Ovary (tissue), 9 donors: ENCODE data around the gene STX11. TPM values are rescaled to one million over a fixed set of nuclear protein-coding genes. Genes with fewer than 3 reads are reported as not detected.

ENCODE experiments used
- DNase-seq, 5 donors: peaks; one replicate each; pipeline ENCODE4 v3.0.0-alpha.2; 2019 to 2020
- H3K27ac ChIP-seq, 2 donors: fragments of 200-600 bp; one replicate each; pipeline versions ENCODE4 v1.5.1 to v1.8.0; 2019 to 2022
- H3K27me3 ChIP-seq: fragments of 200-600 bp; one replicate; pipeline ENCODE4 v1.8.0; 2022
- H3K36me3 ChIP-seq: fragments of 200-600 bp; sonication (generic); one replicate; pipeline ENCODE4 v1.5.1; 2019
- H3K4me1 ChIP-seq: one replicate; pipeline ENCODE4 v1.8.1; 2013; ENCODE audit warnings: mild to moderate bottlenecking, moderate library complexity; ENCODE audit not compliant: insufficient read depth
- H3K4me3 ChIP-seq: fragments of 200-600 bp; sonication (generic); one replicate; pipeline ENCODE4 v1.5.1; 2017
- H3K9me3 ChIP-seq, 2 donors: fragments of 200-600 bp in 1 of 2; sonication (generic) in 1 of 2; one replicate each; pipeline versions ENCODE4 v1.5.1 to v1.8.1; 2013 to 2019; ENCODE audit warnings: mild to moderate bottlenecking in 1 of 2, moderate library complexity in 1 of 2
- EP300 ChIP-seq: sonication (generic); formaldehyde crosslinking; IDR thresholded peaks from one replicate; pipeline ENCODE4 v1.6.1; 2017; ENCODE audit warnings: antibody characterized with exemption
- POLR2A ChIP-seq: fragments of 450-650 bp; IDR thresholded peaks from one replicate; pipeline ENCODE4 v1.6.1; 2017; ENCODE audit warnings: antibody characterized with exemption, mild to moderate bottlenecking, moderate library complexity
- WGBS, 3 donors: extraction: QIAGEN DNeasy Blood & Tissue Kit in 1 of 3; methylation state at CpG; one replicate each; pipeline versions ENCODE4 v1.1.5 to v1.1.7; 2013 to 2017; 5-methylcytosine and 5-hydroxymethylcytosine counted together
- intact Hi-C, 4 donors: fragments of 100-400 bp; cut with DNase I; formaldehyde crosslinking; loops; one replicate each; pipeline versions ENCODE4 v1.11.0 to v1.15.1; 2022 to 2023
- polyA plus RNA-seq, 2 donors: library from polyadenylated mRNA; stranded (reverse); fragments of 200-250 nt in 1 of 2; fragments of 350-450 nt in 1 of 2; fragmentation: Illumina TruSeq in 1 of 2; extraction: RNeasy Lipid Tissue Mini Kit (QIAGEN cat#74804) in 1 of 2; gene quantifications; one replicate each; pipeline ENCODE4 v1.2.3, GENCODE V29; 2013 to 2014
- total RNA-seq, 7 donors: library from RNA; depleted of rRNA in 2 of 7; stranded (reverse); fragments of >200 nt in 2 of 7; fragmentation: NEBNext Ultra II Directional in 3 of 7; extraction: Animal tissue kit (Norgen Biotek cat#: 25700) in 3 of 7; gene quantifications; one replicate each; pipeline versions ENCODE4 v1.1.0 to v1.2.4, GENCODE V29; 2016 to 2023
- TF ChIP-seq, protein P1 (sequence below), 3 donors: fragments of 450-650 bp in 2 of 3; fragments of 200-600 bp in 1 of 3; IDR thresholded peaks; one replicate each; pipeline versions ENCODE4 v1.5.1 to v1.8.0; 2016 to 2022; ENCODE audit warnings: antibody characterized with exemption in 3 of 3, mild to moderate bottlenecking in 1 of 3
- donor health status: DM: no; HTN: no; CAD: no; lungs with moderate emphysema.
- donor health status: DM: no; HTN: no; CAD: no.
- donor health status: Bipolar disorder and iron deficiency.
- donor health status: DM: yes; HTN: yes; CAD: no.
- donor health status: DM: no; HTN: no; CAD: no.
- donor health status: DM: yes; HTN: yes; CAD: no.

Gene STX11
- total and polyA plus RNA-seq, 9 donors: 0.45 to 6.0 (median 1.7) TPM

DNA sequence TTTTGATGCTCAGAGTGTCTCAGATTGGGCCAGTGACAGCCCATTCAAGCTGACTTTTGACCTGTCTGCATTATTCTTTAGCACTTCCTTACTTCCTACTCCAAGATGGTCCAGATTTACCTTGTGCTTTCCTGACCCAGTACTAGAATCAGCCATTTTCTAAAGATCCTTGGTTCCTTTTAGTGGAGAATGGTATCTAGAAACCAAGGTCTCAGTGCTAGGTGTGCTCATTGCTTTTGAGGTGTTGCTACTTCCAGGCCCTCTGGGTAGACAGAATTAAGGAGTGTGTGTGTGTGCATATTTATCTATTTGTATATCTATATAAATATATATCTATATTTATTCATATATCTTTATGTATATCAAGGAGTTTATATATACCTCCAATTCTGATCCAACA, 67.5 kb downstream of the STX11 start:
- DNase-seq: no peak
- Histone ChIP-seq H3K27ac (no peak overlapping the region), H3K4me1 (peaks cover 4% of the 10 kb centered on the region), H3K27me3 (no peaks in the 10 kb centered on the region), H3K36me3 (no peaks in the 10 kb centered on the region), H3K9me3 (no peaks in the 10 kb centered on the region), H3K4me3 (no peak overlapping the region)
- TF ChIP-seq, protein P1, sequence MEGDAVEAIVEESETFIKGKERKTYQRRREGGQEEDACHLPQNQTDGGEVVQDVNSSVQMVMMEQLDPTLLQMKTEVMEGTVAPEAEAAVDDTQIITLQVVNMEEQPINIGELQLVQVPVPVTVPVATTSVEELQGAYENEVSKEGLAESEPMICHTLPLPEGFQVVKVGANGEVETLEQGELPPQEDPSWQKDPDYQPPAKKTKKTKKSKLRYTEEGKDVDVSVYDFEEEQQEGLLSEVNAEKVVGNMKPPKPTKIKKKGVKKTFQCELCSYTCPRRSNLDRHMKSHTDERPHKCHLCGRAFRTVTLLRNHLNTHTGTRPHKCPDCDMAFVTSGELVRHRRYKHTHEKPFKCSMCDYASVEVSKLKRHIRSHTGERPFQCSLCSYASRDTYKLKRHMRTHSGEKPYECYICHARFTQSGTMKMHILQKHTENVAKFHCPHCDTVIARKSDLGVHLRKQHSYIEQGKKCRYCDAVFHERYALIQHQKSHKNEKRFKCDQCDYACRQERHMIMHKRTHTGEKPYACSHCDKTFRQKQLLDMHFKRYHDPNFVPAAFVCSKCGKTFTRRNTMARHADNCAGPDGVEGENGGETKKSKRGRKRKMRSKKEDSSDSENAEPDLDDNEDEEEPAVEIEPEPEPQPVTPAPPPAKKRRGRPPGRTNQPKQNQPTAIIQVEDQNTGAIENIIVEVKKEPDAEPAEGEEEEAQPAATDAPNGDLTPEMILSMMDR (IDR thresholded peaks at IDR 0.05): no peak
- TF ChIP-seq POLR2A (no peak), EP300 (no peak)
- intact Hi-C loops: loop anchor here in 3 of 4 donors (2.0 to 10.0 kb wide), 8 partner anchors 67 to 265 kb away; partner anchors contain the start of genes UTRN (in 3 of the 3) and SF3B5 (in 1 of the 3)

DNA sequence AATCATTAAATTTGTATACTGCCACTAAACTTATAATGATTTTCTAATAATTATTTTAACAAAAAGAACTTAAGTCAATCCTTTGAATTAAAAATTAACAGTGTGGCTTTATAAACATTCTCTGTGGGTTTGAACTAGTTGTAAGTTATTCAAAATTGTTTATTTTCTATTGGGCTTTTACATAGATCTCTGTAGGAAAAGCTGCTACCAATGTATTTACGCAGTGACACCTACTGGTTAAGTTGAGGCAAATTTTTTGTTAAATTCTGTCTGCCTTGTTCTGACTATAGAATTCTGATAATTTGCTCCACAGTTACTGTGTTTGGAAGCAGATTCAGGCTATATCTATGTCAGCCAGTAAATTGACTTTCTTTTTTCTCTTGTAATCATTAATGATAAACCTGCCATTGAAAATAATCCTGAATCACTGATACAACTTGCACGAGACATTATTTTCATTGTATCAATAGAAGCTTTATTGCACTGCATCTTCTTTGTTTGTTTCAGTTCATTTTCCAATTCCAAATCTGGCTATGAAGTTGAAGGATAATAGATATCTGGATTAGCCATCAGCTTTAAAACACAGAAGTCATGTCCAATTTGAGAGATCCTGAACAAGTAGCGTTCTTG, 68.9 kb downstream of the STX11 start:
- WGBS, 3 donors: 72 to 77% (median 75%) methylated on average over 3 of the region's 3 CpGs
- Histone ChIP-seq H3K4me3 (no peak overlapping the region), H3K4me1 (peaks cover 4% of the 10 kb centered on the region), H3K27ac (no peak overlapping the region), H3K36me3 (no peaks in the 10 kb centered on the region), H3K9me3 (no peaks in the 10 kb centered on the region), H3K27me3 (no peaks in the 10 kb centered on the region)
- TF ChIP-seq EP300 (no peak), POLR2A (no peak)
- TF ChIP-seq, protein P1 (IDR thresholded peaks at IDR 0.05): no peak
- intact Hi-C loops: loop anchor here in 3 of 4 donors (5.0 to 10.0 kb wide), 7 partner anchors 66 to 263 kb away; partner anchors contain the start of genes UTRN (in 2 of the 3) and SF3B5 (in 1 of the 3)
- no peak for DNase-seq

DNA sequence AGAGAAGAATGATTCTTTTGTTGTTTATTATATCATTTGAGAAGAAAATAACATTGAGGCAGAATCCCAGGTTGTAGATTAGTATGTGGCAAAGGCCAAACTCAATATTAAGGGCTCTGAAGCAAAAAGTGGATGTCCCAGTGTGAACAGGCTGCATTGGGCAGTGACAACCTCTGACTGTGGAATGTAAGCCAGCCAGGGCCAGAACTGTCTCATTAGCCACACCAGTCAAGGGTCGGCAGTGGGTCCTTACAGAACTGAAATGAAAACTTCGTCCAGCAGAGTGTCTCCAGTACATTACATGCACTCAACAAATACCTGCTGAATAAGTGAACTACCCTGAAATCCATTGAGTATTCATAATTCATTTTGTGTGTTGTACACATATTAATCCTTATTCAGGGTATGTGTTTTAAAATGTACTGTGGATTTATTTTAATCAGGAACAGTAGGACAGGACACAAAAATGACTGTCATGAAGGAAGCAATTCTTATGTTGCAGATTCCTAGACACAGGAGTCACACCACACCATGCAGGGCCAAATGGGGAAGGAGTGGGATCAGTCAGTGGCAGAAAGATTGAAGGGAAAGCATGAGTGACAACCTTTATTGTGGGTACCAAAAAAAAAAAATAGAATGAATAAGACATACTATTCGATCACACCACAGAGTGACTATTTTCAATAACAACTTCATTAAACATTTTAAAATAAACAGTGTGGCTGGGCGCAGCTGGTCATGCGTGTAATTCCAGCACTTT, 69.9 kb downstream of the STX11 start:
- Histone ChIP-seq H3K4me3 (no peak overlapping the region), H3K27ac (no peak overlapping the region), H3K27me3 (no peaks in the 10 kb centered on the region), H3K4me1 (peaks cover 3% of the 10 kb centered on the region), H3K9me3 (no peaks in the 10 kb centered on the region), H3K36me3 (no peaks in the 10 kb centered on the region)
- intact Hi-C loops: no loop called here
- no peak for DNase-seq
- TF ChIP-seq POLR2A (no peak), EP300 (no peak)
- TF ChIP-seq, protein P1 (IDR thresholded peaks at IDR 0.05): no peak
- WGBS, 3 donors: 88 to 92% (median 91%) methylated on average over 5 of the region's 5 CpGs

DNA sequence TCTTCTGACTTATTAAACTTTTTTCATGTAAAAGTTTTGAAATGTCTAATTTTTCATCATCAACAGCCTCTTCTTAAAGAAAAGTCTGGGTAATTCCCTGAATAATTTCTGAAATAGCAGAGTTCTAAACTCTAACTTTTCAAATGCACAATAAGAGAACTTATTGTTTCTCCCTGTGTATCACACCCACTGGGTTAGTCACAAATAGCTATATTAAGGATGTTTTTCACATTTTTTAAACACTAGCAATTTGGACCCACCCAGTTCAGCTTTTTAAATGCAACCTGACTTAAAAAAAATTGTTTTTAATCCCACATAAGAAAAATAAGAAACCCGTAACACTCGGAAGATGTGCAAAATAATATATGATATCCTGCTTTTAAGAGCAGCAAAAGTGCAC, 73.4 kb downstream of the STX11 start:
- 57 to 80% (median 79%) methylated on average over 2 of the region's 2 CpGs for WGBS, 3 donors
- Histone ChIP-seq H3K27me3 (no peaks in the 10 kb centered on the region), H3K27ac (no peak overlapping the region), H3K36me3 (no peaks in the 10 kb centered on the region), H3K4me1 (no peaks in the 10 kb centered on the region), H3K4me3 (no peak overlapping the region), H3K9me3 (no peaks in the 10 kb centered on the region)
- intact Hi-C loops: no loop called here
- no peak for DNase-seq
- TF ChIP-seq, protein P1 (IDR thresholded peaks at IDR 0.05): no peak
- no peak for TF ChIP-seq EP300
- TF ChIP-seq POLR2A: no peak
